SK-N-SH treated with all-trans-retinoic acid at 6 μM for 48 hours (cell line): ENCODE measurements around the gene MGLL.

Experiments used
- ATAC-seq: fragments of 200-7000 bp; cut with Tn5 transposase; 3 replicates; pipeline ENCODE4 v1.9.1; 2020; ENCODE audit warnings: mild to moderate bottlenecking, moderate library complexity
- ARNTL ChIP-seq: fragments of 450-650 bp; formaldehyde crosslinking; IDR thresholded peaks from 2 replicates; pipeline ENCODE4 v1.5.0; 2020; ENCODE audit warnings: low read depth, mild to moderate bottlenecking, moderate library complexity, borderline replicate concordance
- BACH2 ChIP-seq: fragments of 250-450 bp; sonication (Bioruptor Pico); IDR thresholded peaks from 2 replicates; pipeline ENCODE4 v1.9.0; 2021; ENCODE audit warnings: mild to moderate bottlenecking, borderline replicate concordance
- CREB5 ChIP-seq: fragments of 250-450 bp; sonication (Bioruptor Pico); IDR thresholded peaks from 2 replicates; pipeline ENCODE4 v1.5.1; 2020; ENCODE audit warnings: low read depth, mild to moderate bottlenecking, moderate library complexity
- CSDC2 ChIP-seq: fragments of 250-450 bp; sonication (Bioruptor Pico); IDR thresholded peaks from 2 replicates; pipeline ENCODE4 v1.5.0; 2020; ENCODE audit warnings: mild to moderate bottlenecking, moderate library complexity
- CSRNP3 ChIP-seq: fragments of 250-450 bp; sonication (Bioruptor Pico); IDR thresholded peaks from 2 replicates; pipeline ENCODE4 v1.5.1; 2021; ENCODE audit warnings: mild to moderate bottlenecking, moderate library complexity
- ESRRG ChIP-seq: fragments of 250-450 bp; sonication (Bioruptor Pico); IDR thresholded peaks from 2 replicates; pipeline ENCODE4 v1.6.1; 2021; ENCODE audit warnings: mild to moderate bottlenecking
- GLIS3 ChIP-seq: fragments of 250-450 bp; sonication (Bioruptor Pico); IDR thresholded peaks from 2 replicates; pipeline ENCODE4 v1.5.0; 2020; ENCODE audit warnings: mild to moderate bottlenecking, moderate library complexity
- ISL1 ChIP-seq: fragments of 250-450 bp; sonication (Bioruptor Pico); IDR thresholded peaks from 2 replicates; pipeline ENCODE4 v2.1.2; 2022; ENCODE audit warnings: mild to moderate bottlenecking, moderate library complexity
- OSR1 ChIP-seq: fragments of 250-450 bp; sonication (Bioruptor Pico); IDR thresholded peaks from 2 replicates; pipeline ENCODE4 v1.8.0; 2022; ENCODE audit warnings: moderate library complexity, mild to moderate bottlenecking, inconsistent platforms
- POU6F1 ChIP-seq: fragments of 250-450 bp; sonication (Bioruptor Pico); IDR thresholded peaks from 2 replicates; pipeline ENCODE4 v1.8.0; 2021; ENCODE audit warnings: low read depth, mild to moderate bottlenecking, moderate library complexity, borderline replicate concordance
- PPARA ChIP-seq: fragments of 250-450 bp; sonication (Bioruptor Pico); IDR thresholded peaks from 2 replicates; pipeline ENCODE4 v1.5.0; 2020; ENCODE audit warnings: mild to moderate bottlenecking, borderline replicate concordance
- RARB ChIP-seq: fragments of 250-450 bp; sonication (Bioruptor Pico); IDR thresholded peaks from 2 replicates; pipeline ENCODE4 v1.8.0; 2021; ENCODE audit warnings: mild to moderate bottlenecking, moderate library complexity
- SNAI2 ChIP-seq: fragments of 250-450 bp; sonication (Bioruptor Pico); IDR thresholded peaks from 2 replicates; pipeline ENCODE4 v1.5.0; 2020; ENCODE audit warnings: mild to moderate bottlenecking, moderate library complexity
- TCF4 ChIP-seq: fragments of 250-450 bp; sonication (Bioruptor Pico); IDR thresholded peaks from 2 replicates; pipeline ENCODE4 v1.8.0; 2021; ENCODE audit warnings: mild to moderate bottlenecking, moderate library complexity, borderline replicate concordance
- TOX ChIP-seq: fragments of 250-450 bp; sonication (Bioruptor Pico); IDR thresholded peaks from 2 replicates; pipeline ENCODE4 v1.8.0; 2021; ENCODE audit warnings: mild to moderate bottlenecking, moderate library complexity, borderline replicate concordance
- TSHZ2 ChIP-seq: fragments of 250-450 bp; sonication (Bioruptor Pico); IDR thresholded peaks from 2 replicates; pipeline ENCODE4 v1.5.0; 2020; ENCODE audit warnings: mild to moderate bottlenecking, moderate library complexity
- ZC3H10 ChIP-seq: fragments of 250-450 bp; sonication (Bioruptor Pico); IDR thresholded peaks from 2 replicates; pipeline ENCODE4 v1.5.1; 2021; ENCODE audit warnings: mild to moderate bottlenecking, moderate library complexity
- ZFP3 ChIP-seq: fragments of 250-450 bp; sonication (Bioruptor Pico); IDR thresholded peaks from 2 replicates; pipeline ENCODE4 v1.5.0; 2020; ENCODE audit warnings: mild to moderate bottlenecking, moderate library complexity
- ZFP30 ChIP-seq: fragments of 450-650 bp; formaldehyde crosslinking; IDR thresholded peaks from 2 replicates; pipeline ENCODE4 v1.5.0; 2022; ENCODE audit warnings: mild to moderate bottlenecking, moderate library complexity
- ZNF565 ChIP-seq: fragments of 450-650 bp; formaldehyde crosslinking; conservative IDR thresholded peaks from 2 replicates; pipeline ENCODE4 v1.5.0; 2020; ENCODE audit warnings: low read depth, mild to moderate bottlenecking, moderate library complexity
- ZNF8 ChIP-seq: fragments of 450-650 bp; formaldehyde crosslinking; IDR thresholded peaks from 2 replicates; pipeline ENCODE4 v1.5.0; 2020; ENCODE audit warnings: mild to moderate bottlenecking, moderate library complexity

MGLL gene

GRCh38 chr3:127666676-127667075, 155.6 kb downstream of the MGLL start (continued):
- TF ChIP-seq ISL1 (CRISPR knock-in tag) (no peak), OSR1 (no peak), PPARA (CRISPR knock-in tag) (no peak), BACH2 (CRISPR knock-in tag) (no peak), TCF4 (CRISPR knock-in tag) (no peak), GLIS3 (CRISPR knock-in tag) (no peak), ZFP3 (no peak), ZC3H10 (CRISPR knock-in tag) (no peak), ZNF565 (CRISPR knock-in tag) (no peak), CREB5 (CRISPR knock-in tag) (no peak)

- ATAC-seq, result no peak
- TF ChIP-seq ARNTL, result no peak
- TF ChIP-seq TOX (CRISPR knock-in tag), result no peak
- no peak for TF ChIP-seq TCF4 (CRISPR knock-in tag)
- TF ChIP-seq POU6F1 (CRISPR knock-in tag), result no peak
- TF ChIP-seq ZNF8 (CRISPR knock-in tag), result no peak
- TF ChIP-seq ZC3H10 (CRISPR knock-in tag), result no peak
- TF ChIP-seq ISL1 (CRISPR knock-in tag), result no peak
- no peak for TF ChIP-seq ESRRG (CRISPR knock-in tag)
- TF ChIP-seq CSDC2, result no peak
- no peak for TF ChIP-seq CREB5 (CRISPR knock-in tag)
- no peak for TF ChIP-seq ZNF565 (CRISPR knock-in tag)
- TF ChIP-seq ZFP30 (CRISPR knock-in tag), result no peak
- TF ChIP-seq ZFP3, result no peak
- TF ChIP-seq SNAI2, result no peak
- TF ChIP-seq RARB (CRISPR knock-in tag), result no peak
- TF ChIP-seq TSHZ2 (CRISPR knock-in tag), result no peak
These were observed 156.7 kb downstream of the MGLL start for GRCh38 chr3:127665586-127665985.

GRCh38 chr3:127665165-127665564, 157.2 kb downstream of the MGLL start:
- no peak for ATAC-seq
- TF ChIP-seq TOX (CRISPR knock-in tag) (no peak), SNAI2 (no peak), TSHZ2 (CRISPR knock-in tag) (no peak), CREB5 (CRISPR knock-in tag) (no peak), CSDC2 (no peak), OSR1 (no peak), ZFP30 (CRISPR knock-in tag) (no peak), POU6F1 (CRISPR knock-in tag) (no peak), ARNTL (no peak), CSRNP3 (no peak)
